ENCODE data around the gene ERN2. TPM values are rescaled to one million over a fixed set of nuclear protein-coding genes. Genes with fewer than 3 reads are reported as not detected.

ERN2 gene
- total and polyA plus RNA-seq, 2 donors from 2014 or later: not detected

DNA sequence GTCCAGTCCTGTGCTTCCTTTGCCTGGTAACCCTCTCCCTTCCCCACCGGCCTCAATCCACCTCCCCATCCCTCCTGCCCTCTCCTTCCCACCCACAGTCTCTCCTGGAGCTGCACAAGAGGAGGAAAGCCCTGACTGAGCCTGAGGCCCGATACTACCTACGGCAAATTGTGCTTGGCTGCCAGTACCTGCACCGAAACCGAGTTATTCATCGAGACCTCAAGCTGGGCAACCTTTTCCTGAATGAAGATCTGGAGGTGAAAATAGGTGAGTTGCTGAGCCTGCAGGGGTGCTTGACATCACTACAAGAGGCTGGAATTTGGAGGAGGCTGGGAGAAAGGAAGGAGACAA is 33.1 kb downstream of the ERN2 start:
- no peak for DNase-seq
- no peak for FAIRE-seq
- Histone ChIP-seq H3K9me3 (ENCODE audit: control insufficient read depth in 2 of 3, insufficient read depth in 1 of 3, low read length in 3 of 3) (no peaks in the 10 kb centered on the region), H3K4me3 (ENCODE audit: low read length in 3 of 3) (peak overlapping the region in 1 of 3 donors; percentile 45), H3K36me3 (ENCODE audit: control insufficient read depth in 2 of 3, insufficient read depth in 3 of 3, low read length in 3 of 3) (peaks cover 5 to 18% (median 5%) of the 10 kb centered on the region in 3 donors), H3K27me3 (ENCODE audit: control insufficient read depth, insufficient read depth, low read length) (no peaks in the 10 kb centered on the region), H3K9ac (ENCODE audit: low read length in 3 of 3) (no peak overlapping the region), H3K4me1 (ENCODE audit: control insufficient read depth in 2 of 3, insufficient read depth in 2 of 3, low read depth in 1 of 3, low read length in 3 of 3) (peaks cover 0 to 7% (median 0%) of the 10 kb centered on the region in 3 donors), H3K27ac (ENCODE audit: low read depth in 2 of 2, low read length in 2 of 2) (no peak overlapping the region)
- intact Hi-C loops (cut with DNase I): no loop called here
- TF ChIP-seq, protein P1, sequence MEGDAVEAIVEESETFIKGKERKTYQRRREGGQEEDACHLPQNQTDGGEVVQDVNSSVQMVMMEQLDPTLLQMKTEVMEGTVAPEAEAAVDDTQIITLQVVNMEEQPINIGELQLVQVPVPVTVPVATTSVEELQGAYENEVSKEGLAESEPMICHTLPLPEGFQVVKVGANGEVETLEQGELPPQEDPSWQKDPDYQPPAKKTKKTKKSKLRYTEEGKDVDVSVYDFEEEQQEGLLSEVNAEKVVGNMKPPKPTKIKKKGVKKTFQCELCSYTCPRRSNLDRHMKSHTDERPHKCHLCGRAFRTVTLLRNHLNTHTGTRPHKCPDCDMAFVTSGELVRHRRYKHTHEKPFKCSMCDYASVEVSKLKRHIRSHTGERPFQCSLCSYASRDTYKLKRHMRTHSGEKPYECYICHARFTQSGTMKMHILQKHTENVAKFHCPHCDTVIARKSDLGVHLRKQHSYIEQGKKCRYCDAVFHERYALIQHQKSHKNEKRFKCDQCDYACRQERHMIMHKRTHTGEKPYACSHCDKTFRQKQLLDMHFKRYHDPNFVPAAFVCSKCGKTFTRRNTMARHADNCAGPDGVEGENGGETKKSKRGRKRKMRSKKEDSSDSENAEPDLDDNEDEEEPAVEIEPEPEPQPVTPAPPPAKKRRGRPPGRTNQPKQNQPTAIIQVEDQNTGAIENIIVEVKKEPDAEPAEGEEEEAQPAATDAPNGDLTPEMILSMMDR (IDR thresholded peaks at IDR 0.05; ENCODE audit: borderline replicate concordance, extremely low read depth, insufficient read depth): no peak

DNA sequence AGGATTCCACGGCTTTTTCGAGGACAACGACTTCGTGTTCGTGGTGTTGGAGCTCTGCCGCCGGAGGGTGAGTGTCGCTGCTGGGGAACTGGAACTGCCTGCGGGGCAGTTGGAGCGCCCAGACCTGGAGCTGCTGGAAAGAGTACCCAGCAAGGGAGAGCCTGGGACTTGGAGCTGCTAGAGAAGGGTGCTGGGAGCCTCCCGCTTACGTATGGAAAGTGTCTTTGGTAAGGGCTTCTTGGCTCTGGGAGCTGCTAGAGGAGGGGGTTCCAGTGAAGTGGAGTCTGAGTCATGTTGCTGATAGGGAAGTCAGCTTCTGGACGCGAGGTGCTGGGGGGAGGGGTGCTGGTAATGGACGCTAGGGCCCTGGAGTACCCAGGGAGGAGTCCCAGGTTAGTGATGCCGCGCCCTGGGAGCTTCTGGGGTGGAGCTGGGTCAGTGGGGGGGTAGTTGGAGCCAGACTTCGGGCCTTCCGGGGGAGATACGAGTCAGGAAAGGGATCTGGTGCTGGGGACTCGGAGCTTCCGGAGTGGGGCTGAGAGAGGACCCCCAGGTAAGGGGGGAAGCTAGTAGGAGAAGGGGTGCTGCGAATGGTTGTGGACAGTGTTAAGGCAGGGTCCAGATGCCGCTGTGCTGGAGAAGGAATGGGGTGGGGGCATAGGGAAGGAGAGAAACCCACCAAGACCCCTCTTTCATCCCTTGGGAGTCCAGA is 33.6 kb downstream of the ERN2 start:
- TF ChIP-seq, protein P1 (IDR thresholded peaks at IDR 0.05; ENCODE audit: borderline replicate concordance, extremely low read depth, insufficient read depth): no peak
- Histone ChIP-seq H3K36me3 (ENCODE audit: control insufficient read depth in 2 of 3, insufficient read depth in 3 of 3, low read length in 3 of 3) (peaks cover 5 to 18% (median 5%) of the 10 kb centered on the region in 3 donors), H3K4me1 (ENCODE audit: control insufficient read depth in 2 of 3, insufficient read depth in 2 of 3, low read depth in 1 of 3, low read length in 3 of 3) (peaks cover 0 to 7% (median 0%) of the 10 kb centered on the region in 3 donors), H3K9ac (ENCODE audit: low read length in 3 of 3) (peak overlapping the region in 1 of 3 donors; percentile 40), H3K27ac (ENCODE audit: low read depth in 2 of 2, low read length in 2 of 2) (no peak overlapping the region), H3K9me3 (ENCODE audit: control insufficient read depth in 2 of 3, insufficient read depth in 1 of 3, low read length in 3 of 3) (no peaks in the 10 kb centered on the region), H3K27me3 (ENCODE audit: control insufficient read depth, insufficient read depth, low read length) (no peaks in the 10 kb centered on the region), H3K4me3 (ENCODE audit: low read length in 3 of 3) (peak overlapping the region in 2 of 3 donors; percentile 55 to 62)
- DNase-seq (peak in 4 of 5 donors; percentile 25 to 65 (median 40)), FAIRE-seq (no peak)
- intact Hi-C loops (cut with DNase I): no loop called here

DNA sequence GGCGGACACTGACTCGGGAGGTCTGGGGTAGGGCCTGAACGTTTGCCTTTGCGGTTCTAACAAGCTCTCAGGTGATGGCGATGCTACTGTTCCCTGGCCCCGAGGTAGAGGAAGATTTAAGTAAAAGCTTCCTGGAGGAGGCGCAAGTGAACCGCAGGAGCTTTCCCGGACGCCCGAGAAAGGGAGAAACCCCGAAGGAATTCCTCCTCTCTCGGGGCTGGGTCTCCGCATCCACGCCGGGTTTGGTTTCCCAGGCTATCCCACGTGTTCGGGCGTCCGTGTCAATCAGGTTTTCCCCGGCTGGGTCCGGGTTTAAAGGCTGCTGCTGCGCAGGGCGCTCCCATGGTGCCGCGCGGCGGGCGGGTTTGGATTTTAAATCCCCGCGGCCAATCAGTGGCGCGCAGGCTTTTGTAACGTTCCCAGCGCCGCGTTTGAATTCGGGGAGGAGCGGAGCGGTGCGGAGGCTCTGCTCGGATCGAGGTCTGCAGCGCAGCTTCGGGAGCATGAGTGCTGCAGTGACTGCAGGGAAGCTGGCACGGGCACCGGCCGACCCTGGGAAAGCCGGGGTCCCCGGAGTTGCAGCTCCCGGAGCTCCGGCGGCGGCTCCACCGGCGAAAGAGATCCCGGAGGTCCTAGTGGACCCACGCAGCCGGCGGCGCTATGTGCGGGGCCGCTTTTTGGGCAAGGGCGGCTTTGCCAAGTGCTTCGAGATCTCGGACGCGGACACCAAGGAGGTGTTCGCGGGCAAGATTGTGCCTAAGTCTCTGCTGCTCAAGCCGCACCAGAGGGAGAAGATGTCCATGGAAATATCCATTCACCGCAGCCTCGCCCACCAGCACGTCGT is 34.4 kb downstream of the ERN2 start, which contains the start of gene PLK1:
TSS of gene PLK1 (plus strand) at position 460 of the 844 bp plus-strand sequence. CDS start at position 504, 44 bp downstream.
- peaks cover 5 to 17% (median 5%) of the 10 kb centered on the region in 3 donors for H3K36me3 ChIP-seq (ENCODE audit: control insufficient read depth in 2 of 3, insufficient read depth in 3 of 3, low read length in 3 of 3)
- intact Hi-C loops (cut with DNase I): no loop called here
- H3K4me3 ChIP-seq (ENCODE audit: low read length in 3 of 3): peak within 1 kb of the TSS; percentile 28 to 62 (median 55)
- H3K27ac ChIP-seq (ENCODE audit: low read depth in 2 of 2, low read length in 2 of 2): no peak within 1 kb of the TSS
- FAIRE-seq: no peak
- TF ChIP-seq, protein P1 (IDR thresholded peaks at IDR 0.05; ENCODE audit: borderline replicate concordance, extremely low read depth, insufficient read depth): no peak
- no peaks in the 10 kb centered on the region for H3K27me3 ChIP-seq (ENCODE audit: control insufficient read depth, insufficient read depth, low read length)
- peak within 1 kb of the TSS in 1 of 3 donors; percentile 40 for H3K9ac ChIP-seq (ENCODE audit: low read length in 3 of 3)
- peak; percentile 86 to 96 (median 91) for DNase-seq
- peaks cover 0 to 7% (median 0%) of the 10 kb centered on the region in 3 donors for H3K4me1 ChIP-seq (ENCODE audit: control insufficient read depth in 2 of 3, insufficient read depth in 2 of 3, low read depth in 1 of 3, low read length in 3 of 3)
- H3K9me3 ChIP-seq (ENCODE audit: control insufficient read depth in 2 of 3, insufficient read depth in 1 of 3, low read length in 3 of 3): no peaks in the 10 kb centered on the region

Measured in kidney (tissue), 14 donors.